NT2/D1 (cell line): Measurements from ENCODE around the gene NT5M.

Source experiments
- DNase-seq: peaks from one replicate; pipeline ENCODE4 v3.0.0-alpha.2; 2011; ENCODE audit warnings: low read depth, low spot score
- H3K27me3 ChIP-seq: 2 replicates; pipeline ENCODE4 v1.6.0; 2011; ENCODE audit warnings: mild to moderate bottlenecking; ENCODE audit not compliant: insufficient read length, insufficient read depth
- H3K36me3 ChIP-seq: 2 replicates; pipeline ENCODE4 v1.6.1; 2011; ENCODE audit warnings: mild to moderate bottlenecking, low read length, mixed read lengths; ENCODE audit not compliant: insufficient read depth, insufficient read length
- H3K4me1 ChIP-seq: 2 replicates; pipeline ENCODE4 v1.5.1; 2011; ENCODE audit not compliant: insufficient read depth, insufficient read length
- H3K4me3 ChIP-seq: 2 replicates; pipeline ENCODE4 v1.5.1; 2011; ENCODE audit warnings: low read depth; ENCODE audit not compliant: insufficient read length
- H3K9ac ChIP-seq: 2 replicates; pipeline ENCODE4 v1.6.0; 2011; ENCODE audit warnings: low read depth; ENCODE audit not compliant: insufficient read length
- H3K9me3 ChIP-seq: 2 replicates; pipeline ENCODE4 v1.5.1; 2011; ENCODE audit warnings: mild to moderate bottlenecking, low read length; ENCODE audit not compliant: insufficient read depth
- SUZ12 ChIP-seq: IDR thresholded peaks from 2 replicates; pipeline ENCODE4 v1.6.1; 2011; ENCODE audit not compliant: insufficient read length, insufficient read depth; ENCODE audit errors: extremely low read depth
- YY1 ChIP-seq: IDR thresholded peaks from 2 replicates; pipeline ENCODE4 v1.6.1; 2011; ENCODE audit not compliant: insufficient read length, insufficient read depth
- ZNF274 ChIP-seq: IDR thresholded peaks from 2 replicates; pipeline ENCODE4 v1.6.1; 2011; ENCODE audit warnings: mild to moderate bottlenecking, low read depth, low read length

The NT5M gene

GRCh38 chr17:17376362-17376761 lies 73.2 kb downstream of the NT5M start:
- Histone ChIP-seq H3K4me1 (peaks cover 10% of the 10 kb centered on the region), H3K9ac (no peak overlapping the region), H3K27me3 (peaks cover 6% of the 10 kb centered on the region), H3K36me3 (no peaks in the 10 kb centered on the region), H3K9me3 (no peaks in the 10 kb centered on the region), H3K4me3 (no peak overlapping the region)
- no peak for TF ChIP-seq ZNF274
- TF ChIP-seq YY1, result no peak
- TF ChIP-seq SUZ12, result no peak
- DNase-seq, result no peak

GRCh38 chr17:17377071-17377967 lies 74.1 kb downstream of the NT5M start:
- Histone ChIP-seq H3K4me1 (peaks cover 10% of the 10 kb centered on the region), H3K27me3 (peaks cover 6% of the 10 kb centered on the region), H3K36me3 (no peaks in the 10 kb centered on the region), H3K4me3 (no peak overlapping the region), H3K9me3 (no peaks in the 10 kb centered on the region), H3K9ac (no peak overlapping the region)
- no peak for DNase-seq
- no peak for TF ChIP-seq ZNF274
- no peak for TF ChIP-seq SUZ12
- no peak for TF ChIP-seq YY1

GRCh38 chr17:17379197-17379991 lies 76.2 kb downstream of the NT5M start:
- no peak for DNase-seq
- Histone ChIP-seq H3K36me3 (no peaks in the 10 kb centered on the region), H3K9ac (no peak overlapping the region), H3K4me1 (peaks cover 10% of the 10 kb centered on the region), H3K27me3 (peaks cover 6% of the 10 kb centered on the region), H3K4me3 (no peak overlapping the region), H3K9me3 (no peaks in the 10 kb centered on the region)
- TF ChIP-seq SUZ12 (no peak), YY1 (no peak), ZNF274 (no peak)

- Histone ChIP-seq H3K27me3 (peaks cover 6% of the 10 kb centered on the region), H3K4me1 (peaks cover 10% of the 10 kb centered on the region), H3K36me3 (no peaks in the 10 kb centered on the region), H3K9ac (no peak overlapping the region), H3K4me3 (no peak overlapping the region), H3K9me3 (no peaks in the 10 kb centered on the region)
- no peak for DNase-seq
- no peak for TF ChIP-seq ZNF274
- no peak for TF ChIP-seq YY1
- TF ChIP-seq SUZ12, result no peak
These were observed 77.2 kb downstream of the NT5M start for GRCh38 chr17:17380145-17380925.

GRCh38 chr17:17381446-17382064 lies 78.4 kb downstream of the NT5M start:
- H3K9me3 ChIP-seq, result no peaks in the 10 kb centered on the region
- H3K4me1 ChIP-seq, result peaks cover 10% of the 10 kb centered on the region
- no peaks in the 10 kb centered on the region for H3K36me3 ChIP-seq
- peaks cover 6% of the 10 kb centered on the region for H3K27me3 ChIP-seq
- no peak for TF ChIP-seq ZNF274
- TF ChIP-seq YY1, result no peak
- no peak for TF ChIP-seq SUZ12
- no peak overlapping the region for H3K9ac ChIP-seq
- no peak overlapping the region for H3K4me3 ChIP-seq
- no peak for DNase-seq

GRCh38 chr17:17382065-17382459 lies 78.9 kb downstream of the NT5M start:
- Histone ChIP-seq H3K4me3 (no peak overlapping the region), H3K4me1 (peaks cover 10% of the 10 kb centered on the region), H3K9me3 (no peaks in the 10 kb centered on the region), H3K9ac (no peak overlapping the region), H3K36me3 (no peaks in the 10 kb centered on the region), H3K27me3 (peaks cover 6% of the 10 kb centered on the region)
- no peak for DNase-seq
- TF ChIP-seq ZNF274 (no peak), SUZ12 (no peak), YY1 (no peak)
